GM19372 (cell line): ENCODE data around the gene SFSWAP.

Experiments
- ATAC-seq: cut with Tn5 transposase; IDR thresholded peaks from one replicate; pipeline ENCODE4 v1.9.1; 2021; ENCODE audit warnings: mild to moderate bottlenecking, low read depth, moderate library complexity; ENCODE audit not compliant: unreplicated experiment

Gene SFSWAP

DNA sequence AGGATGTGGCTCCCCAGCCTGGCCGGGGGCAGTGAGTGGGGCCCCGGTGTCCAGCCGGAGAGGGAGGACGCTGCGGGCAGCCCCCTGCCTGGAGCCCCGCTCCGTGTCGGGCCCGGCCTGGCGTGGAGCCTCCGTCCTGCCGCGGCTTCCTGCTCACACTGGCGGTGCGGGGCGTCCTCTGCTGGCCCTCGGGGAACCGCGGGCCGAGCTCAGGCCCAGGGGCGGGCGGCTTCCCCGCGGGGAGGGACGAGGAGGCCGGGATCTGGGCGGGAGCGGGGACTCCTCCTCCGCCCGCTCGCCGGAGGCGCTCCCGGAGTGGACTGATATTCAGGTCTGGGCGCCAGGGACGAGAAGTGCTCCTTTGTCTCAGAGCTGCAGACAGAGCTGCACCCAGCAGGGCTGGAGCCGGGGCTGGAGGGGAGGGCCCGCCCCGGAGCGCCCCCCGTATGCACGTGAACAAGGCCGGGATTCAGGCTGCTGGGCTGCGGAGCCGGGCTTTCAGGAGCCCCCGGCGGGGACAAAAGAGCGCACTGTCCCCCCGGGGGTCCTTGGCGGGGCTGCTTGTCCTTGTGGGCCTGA is 119.5 kb downstream of the SFSWAP start:
- no peak for ATAC-seq

DNA sequence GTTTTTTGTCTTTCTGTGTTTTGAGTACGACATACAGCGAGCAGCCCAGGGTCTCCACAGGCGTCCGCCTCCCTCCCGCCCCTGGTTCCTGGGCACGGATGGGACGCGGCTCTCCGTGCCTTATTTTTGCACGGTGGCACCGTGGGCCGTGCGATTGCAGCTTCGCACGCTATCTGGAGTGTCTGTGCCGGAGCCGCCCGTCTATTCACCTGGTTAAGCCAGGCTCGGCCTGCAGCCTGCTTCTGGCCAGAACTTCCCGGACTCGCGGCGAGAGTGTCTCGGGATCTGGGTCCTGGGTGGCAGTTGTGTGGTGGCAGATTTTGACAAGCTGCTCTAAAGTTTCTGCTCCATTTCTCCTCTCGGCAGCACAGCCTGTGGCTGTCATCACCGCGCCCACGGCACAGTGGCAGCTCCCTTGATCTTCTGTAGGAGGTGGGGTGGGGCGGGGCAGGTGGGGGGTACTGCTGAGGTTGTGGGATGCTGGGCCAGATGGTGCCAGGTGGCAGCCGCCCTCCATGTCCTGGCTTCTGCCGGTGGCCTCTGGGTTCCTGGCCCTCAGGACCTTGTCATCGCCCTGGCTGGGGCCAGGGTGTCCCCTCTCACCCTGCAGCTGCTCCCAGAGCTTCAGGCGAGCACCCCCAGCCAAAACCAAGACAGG is 120.2 kb downstream of the SFSWAP start:
- no peak for ATAC-seq

GRCh38 chr12:131831635-131832041 is 120.7 kb downstream of the SFSWAP start:
- no peak for ATAC-seq

GRCh38 chr12:131832321-131833231 is 121.7 kb downstream of the SFSWAP start:
- ATAC-seq, result no peak

- ATAC-seq, result no peak
Measured at GRCh38 chr12:131833288-131833895, 122.5 kb downstream of the SFSWAP start.

DNA sequence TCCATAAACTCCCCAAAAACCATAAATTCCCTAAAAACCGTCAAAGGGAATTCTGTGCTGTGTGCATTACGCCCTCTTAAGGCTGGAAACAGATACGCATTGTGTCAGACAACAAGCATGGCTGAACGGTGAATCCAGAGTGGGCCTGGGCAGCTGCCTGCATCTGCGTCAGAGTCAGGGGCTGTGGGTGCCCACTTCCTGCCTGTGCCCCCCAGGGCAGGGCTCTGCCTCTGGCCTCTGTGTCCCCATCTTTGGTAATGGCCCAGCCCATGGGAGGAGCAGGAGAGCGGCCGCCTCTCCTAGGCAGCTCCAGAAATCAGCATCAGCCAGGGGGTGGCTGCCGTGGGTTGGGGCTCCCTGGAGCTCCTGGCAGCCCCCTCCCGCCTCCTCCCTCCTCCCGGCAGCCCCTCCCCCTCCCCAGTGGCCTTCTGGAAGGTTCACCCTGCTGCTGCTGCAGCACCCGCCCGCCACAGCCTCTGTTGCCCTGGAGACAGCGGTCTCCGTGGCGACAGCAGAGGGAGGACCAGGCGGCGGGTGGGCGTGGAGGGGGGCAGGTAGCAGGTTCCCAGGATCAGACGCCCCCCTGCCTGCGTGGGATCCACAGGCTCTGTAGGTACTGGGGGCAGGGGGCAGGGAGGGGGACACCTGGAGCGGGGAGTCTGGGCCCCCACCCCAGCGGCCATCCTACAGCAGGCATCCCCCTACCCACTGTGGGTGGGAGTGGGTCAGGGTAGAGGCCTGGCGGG is 123.2 kb downstream of the SFSWAP start:
- no peak for ATAC-seq

- no peak for ATAC-seq
Measured at GRCh38 chr12:131834798-131835615, 124.1 kb downstream of the SFSWAP start.

- ATAC-seq, result no peak
Measured at GRCh38 chr12:131835616-131836171, 124.8 kb downstream of the SFSWAP start.

DNA sequence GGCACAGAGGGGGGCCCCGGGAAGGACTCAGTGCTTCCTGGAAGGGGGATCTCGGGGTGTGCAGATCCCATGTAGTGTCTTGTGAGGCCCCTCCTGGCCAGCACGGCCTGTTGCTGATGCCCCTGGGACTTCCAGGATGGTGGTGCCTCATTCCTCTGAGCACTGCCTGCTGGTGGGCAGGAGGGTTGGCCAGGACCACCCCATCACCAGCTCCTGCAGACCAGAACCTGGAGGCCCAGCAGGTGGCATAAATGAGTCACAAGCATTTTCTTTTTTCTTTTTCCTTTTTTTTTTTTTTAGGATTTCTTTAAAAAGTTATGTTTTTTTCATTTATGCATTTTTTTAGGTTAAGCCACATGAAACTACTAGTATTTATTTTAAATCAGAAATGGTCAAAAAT is 125.3 kb downstream of the SFSWAP start:
- ATAC-seq, result no peak

DNA sequence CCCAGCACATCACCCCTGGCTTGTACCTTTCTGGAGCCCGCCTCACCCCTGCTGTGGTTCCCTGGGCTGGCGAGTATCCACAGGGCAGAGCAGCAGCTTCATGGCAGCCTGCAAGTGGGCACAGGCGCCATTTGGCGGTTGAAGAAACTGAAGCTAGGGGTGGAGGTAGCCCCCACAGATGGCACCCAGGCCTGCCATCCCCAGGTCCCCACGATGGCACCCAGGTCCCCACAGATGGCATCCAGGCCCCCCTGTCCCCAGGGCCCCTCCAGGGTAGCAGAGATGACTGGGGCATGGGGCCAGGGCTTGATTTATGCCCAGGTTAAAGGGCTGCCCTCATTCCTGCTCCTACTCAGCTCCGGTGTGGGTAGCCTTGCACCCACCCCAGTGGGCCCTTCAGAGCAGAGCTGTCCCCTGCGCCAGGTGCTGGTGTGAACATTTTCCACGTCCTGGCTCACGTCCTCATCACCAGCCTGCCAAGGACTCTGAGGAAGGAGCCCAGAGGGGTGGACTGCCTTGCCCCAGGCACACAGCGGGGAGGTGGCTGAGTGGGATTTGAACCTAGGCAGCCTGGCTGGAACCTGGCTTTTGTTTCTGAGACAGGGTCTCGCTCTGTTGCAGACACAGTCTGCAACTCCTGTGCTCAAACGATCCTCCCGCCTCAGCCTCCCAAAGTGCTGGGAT is 126.0 kb downstream of the SFSWAP start:
- no peak for ATAC-seq

DNA sequence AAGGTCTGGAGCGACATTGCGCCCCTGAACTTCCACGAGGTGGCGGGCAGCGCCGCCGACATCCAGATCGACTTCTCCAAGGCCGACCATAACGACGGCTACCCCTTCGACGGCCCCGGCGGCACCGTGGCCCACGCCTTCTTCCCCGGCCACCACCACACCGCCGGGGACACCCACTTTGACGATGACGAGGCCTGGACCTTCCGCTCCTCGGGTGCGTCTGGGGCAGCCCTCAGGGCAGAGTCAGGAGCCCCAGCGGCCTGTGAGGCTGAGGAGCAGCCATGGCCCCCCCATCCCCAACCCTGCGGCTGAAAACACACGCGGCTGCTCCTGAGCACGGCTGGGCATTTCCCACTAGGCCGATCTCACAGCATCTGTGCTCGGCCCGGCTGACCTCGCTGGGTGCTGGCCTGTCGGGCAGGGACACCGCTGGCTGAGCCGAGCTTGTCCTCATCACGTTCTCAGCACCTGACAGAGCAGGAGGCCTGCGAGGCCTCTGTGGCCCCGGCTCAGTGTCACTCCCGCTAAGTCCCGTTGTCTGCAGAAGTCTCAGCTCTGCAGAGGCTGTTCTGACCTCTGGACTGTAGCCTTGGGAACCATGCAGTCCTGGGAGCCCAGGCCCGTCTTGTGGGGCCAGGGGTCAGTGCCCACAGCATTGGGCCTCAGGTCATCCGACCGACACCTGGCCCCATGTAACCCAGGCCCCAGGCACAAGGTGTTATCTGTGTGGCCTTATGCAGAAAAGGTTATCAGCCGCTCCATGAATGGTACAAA is 129.9 kb downstream of the SFSWAP start:
- no peak for ATAC-seq

DNA sequence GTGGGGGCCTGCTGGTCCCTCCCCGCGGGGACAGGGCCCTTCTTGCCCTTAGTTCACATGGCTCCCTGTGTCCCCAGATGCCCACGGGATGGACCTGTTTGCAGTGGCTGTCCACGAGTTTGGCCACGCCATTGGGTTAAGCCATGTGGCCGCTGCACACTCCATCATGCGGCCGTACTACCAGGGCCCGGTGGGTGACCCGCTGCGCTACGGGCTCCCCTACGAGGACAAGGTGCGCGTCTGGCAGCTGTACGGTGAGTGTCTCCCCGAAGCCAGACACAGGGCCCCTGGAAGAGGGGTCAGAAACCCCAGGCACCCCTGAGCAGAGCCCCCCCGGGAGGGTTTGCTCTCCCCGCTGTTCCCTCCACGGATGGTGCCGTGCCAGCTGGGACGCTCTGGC is 130.7 kb downstream of the SFSWAP start:
- no peak for ATAC-seq

DNA sequence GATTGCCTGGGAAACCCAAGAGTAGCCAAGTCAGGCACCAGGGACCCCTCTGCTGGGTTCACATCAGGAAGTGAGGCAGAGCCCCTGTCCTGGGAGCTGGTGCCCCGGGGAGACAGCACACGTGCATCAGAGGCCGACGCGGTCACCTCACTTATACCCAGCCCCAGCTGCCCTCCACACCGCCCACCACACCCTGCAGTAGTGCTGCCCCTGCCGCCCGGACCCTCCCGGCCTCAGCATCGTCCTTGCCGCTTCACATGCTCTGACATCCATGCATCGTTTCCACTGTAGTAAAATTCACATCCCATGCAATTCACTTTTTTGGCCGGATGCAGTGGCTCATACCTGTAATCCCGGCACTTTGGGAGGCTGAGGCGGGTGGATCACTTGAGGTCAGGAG is 131.3 kb downstream of the SFSWAP start:
- no peak for ATAC-seq

- ATAC-seq, result no peak
Measured at GRCh38 chr12:131843527-131843926, 132.6 kb downstream of the SFSWAP start.

DNA sequence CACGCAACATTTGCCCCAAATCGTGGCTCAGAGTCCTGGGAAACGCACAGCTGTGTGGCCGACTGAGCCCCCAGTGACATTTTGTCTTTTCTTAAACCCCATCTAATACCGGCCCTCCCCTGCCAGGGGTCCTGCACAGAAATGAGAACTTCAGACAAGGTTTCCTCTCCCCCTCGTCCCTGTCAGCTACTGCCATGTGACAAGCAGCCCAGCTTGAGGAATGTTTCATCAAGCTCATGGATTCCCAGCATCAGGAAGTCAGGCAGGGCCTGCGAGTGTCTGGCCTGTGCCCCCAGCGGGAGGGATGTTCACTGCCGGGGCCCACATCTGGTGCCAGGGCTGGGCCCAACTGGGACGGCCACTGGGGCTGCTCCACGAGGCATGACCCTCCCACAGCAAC is 133.2 kb downstream of the SFSWAP start:
- no peak for ATAC-seq

DNA sequence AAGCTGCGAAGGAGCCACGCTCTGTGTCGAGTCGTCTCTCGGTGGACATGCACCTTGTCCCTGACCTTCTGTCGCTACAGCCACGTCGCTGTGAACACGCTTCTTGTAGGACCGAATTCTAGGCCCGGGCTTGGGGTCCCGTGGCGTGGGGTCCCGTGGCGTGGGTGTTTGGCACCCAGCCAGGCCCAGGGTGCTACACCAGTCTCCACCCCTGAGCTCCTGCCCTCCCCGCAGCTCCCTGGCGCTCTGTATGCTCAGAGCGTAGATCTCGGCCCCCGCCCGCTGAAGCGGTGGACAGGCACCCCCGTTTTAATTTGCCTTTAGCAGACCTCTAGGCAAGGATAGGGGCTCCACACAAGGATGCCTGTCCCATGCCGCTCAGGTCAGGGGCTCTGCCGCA is 133.8 kb downstream of the SFSWAP start:
- ATAC-seq, result no peak

GRCh38 chr12:131845121-131845520 is 134.2 kb downstream of the SFSWAP start:
- no peak for ATAC-seq

GRCh38 chr12:131847456-131847855 is 136.6 kb downstream of the SFSWAP start:
- ATAC-seq, result no peak
